GM12878 (cell line): ENCODE measurements around the gene ACTA2. TPM values are rescaled to one million over a fixed set of nuclear protein-coding genes. Genes with fewer than 3 reads are reported as not detected.

Experiments
- ATAC-seq: fragments of 200-7000 bp; cut with Tn5 transposase; 3 replicates; pipeline ENCODE4 v1.9.1; 2020; ENCODE audit warnings: mild to moderate bottlenecking, moderate library complexity
- BruUV-seq: library from RNA; stranded (reverse); fragments of 400-500 nt; replicated peaks from 2 replicates; lab custom pipeline; 2021; lab: Mats Ljungman, UMichigan
- CTCF ChIA-PET: fragments of 300-600 bp; sonication (Branson Sonifier 250); formaldehyde crosslinking; extraction: SDS; loops from one replicate; lab custom pipeline; 2021; ENCODE audit warnings: inconsistent platforms; lab: Yijun Ruan, JAX
- POLR2A ChIA-PET: fragments of 350-600 bp; formaldehyde crosslinking; extraction: SDS; loops from one replicate; lab custom pipeline; 2021; ENCODE audit warnings: inconsistent platforms; lab: Charles Lee
- RAD21 ChIA-PET: fragments of 300-600 bp; sonication (Branson Sonifier 250); formaldehyde crosslinking; loops from one replicate; lab custom pipeline; 2023; ENCODE audit warnings: antibody characterized with exemption; ENCODE audit not compliant: unreplicated experiment; lab: Charles Lee
- SMC1A ChIA-PET: fragments of 300-600 bp; sonication (Branson Sonifier 250); formaldehyde crosslinking; loops from one replicate; lab custom pipeline; 2023; ENCODE audit not compliant: unreplicated experiment, uncharacterized antibody; lab: Charles Lee
- DNase-seq: peaks from one replicate; pipeline ENCODE4 v3.0.0-alpha.2; 2011; ENCODE audit warnings: low read depth, low spot score
- FAIRE-seq: peaks from 3 replicates; lab custom pipeline; 2011; peaks lifted over from hg19 to GRCh38; lab: Jason Lieb, UNC
- H2AFZ ChIP-seq: 2 replicates; pipeline ENCODE4 v1.6.0; 2011; ENCODE audit warnings: low read depth, low read length, control low read depth; ENCODE audit not compliant: control insufficient read depth
- H3K27ac ChIP-seq: 2 replicates; pipeline ENCODE4 v1.5.1; 2011; ENCODE audit warnings: control low read depth; ENCODE audit not compliant: control insufficient read depth, insufficient read depth
- H3K27me3 ChIP-seq, 2 experiments: replicated peaks in 1 of 2; 2 replicates each; pipeline versions ENCODE4 v1.6.0 to v1.6.1; 2011; ENCODE audit warnings: low read length in 1 of 2; ENCODE audit not compliant: control insufficient read depth in 2 of 2, insufficient read depth in 2 of 2
- H3K36me3 ChIP-seq, 2 experiments: 2 replicates each; pipeline ENCODE4 v1.5.1; 2011; ENCODE audit warnings: low read length in 1 of 2; ENCODE audit not compliant: control insufficient read depth in 2 of 2, insufficient read depth in 2 of 2
- H3K4me1 ChIP-seq: 2 replicates; pipeline ENCODE4 v1.6.1; 2011; ENCODE audit warnings: mild to moderate bottlenecking, low read length, moderate library complexity, mixed read lengths; ENCODE audit not compliant: control insufficient read depth, insufficient read depth
- H3K4me2 ChIP-seq: 2 replicates; pipeline ENCODE4 v1.6.0; 2011; ENCODE audit warnings: control low read depth; ENCODE audit not compliant: control insufficient read depth, insufficient read depth
- H3K4me3 ChIP-seq: fragments of 200-600 bp; sonication (generic); 2 replicates; pipeline ENCODE4 v1.5.1; 2016
- H3K79me2 ChIP-seq: 2 replicates; pipeline ENCODE4 v1.6.0; 2011; ENCODE audit warnings: low read length; ENCODE audit not compliant: control insufficient read depth, insufficient read depth
- H3K9ac ChIP-seq: 2 replicates; pipeline ENCODE4 v1.8.0; 2011; ENCODE audit warnings: low read length, control low read depth, mixed read lengths; ENCODE audit not compliant: control insufficient read depth, insufficient read depth
- H3K9me3 ChIP-seq: replicated peaks from 3 replicates; pipeline ENCODE4 v1.5.1; 2011; ENCODE audit warnings: mild to moderate bottlenecking, low read length; ENCODE audit not compliant: control insufficient read depth, insufficient read depth
- H4K20me1 ChIP-seq: 2 replicates; pipeline ENCODE4 v1.6.0; 2011; ENCODE audit not compliant: control insufficient read depth, insufficient read depth
- HDAC2 ChIP-seq: fragments of 200-600 bp; sonication (generic); IDR thresholded peaks from 2 replicates; pipeline ENCODE4 v1.6.1; 2017
- NBN ChIP-seq: fragments of 450-650 bp; IDR thresholded peaks from 2 replicates; pipeline ENCODE4 v1.6.1; 2016
- NFYA ChIP-seq: IDR thresholded peaks from 2 replicates; pipeline ENCODE4 v1.6.1; 2011; ENCODE audit warnings: low read depth, mild to moderate bottlenecking, low read length, improper control_type of control experiment, borderline replicate concordance
- PAX5 ChIP-seq: IDR thresholded peaks from 2 replicates; pipeline ENCODE4 v1.6.1; 2011; ENCODE audit warnings: low read depth, low read length, borderline replicate concordance
- SUZ12 ChIP-seq: fragments of 200-600 bp; sonication (generic); IDR thresholded peaks from one replicate; pipeline ENCODE4 v1.6.1; 2018; ENCODE audit warnings: antibody characterized with exemption, mild to moderate bottlenecking; ENCODE audit not compliant: unreplicated experiment
- WGBS: methylation state at CpG from one replicate; pipeline ENCODE4 v1.1.6; 2016; ENCODE audit warnings: low lambda C conversion rate; ENCODE audit not compliant: insufficient replicate concordance, insufficient coverage; ENCODE audit errors: missing lambda C conversion rate; 5-methylcytosine and 5-hydroxymethylcytosine counted together
- in situ Hi-C: fragments of 300-500 bp; cut with MboI; formaldehyde crosslinking; loops from 9 replicates; pipeline ENCODE4 v1.14.3; 2018; ENCODE audit warnings: mixed read lengths
- intact Hi-C: fragments of 100-400 bp; cut with micrococcal nuclease; formaldehyde crosslinking; loops from one replicate; pipeline ENCODE4 v1.14.2; 2022; ENCODE audit not compliant: unreplicated experiment
- polyA plus RNA-seq, 11 experiments: library from polyadenylated mRNA; depleted of rRNA in 4 of 11; unstranded in 6 of 11; stranded (reverse) in 5 of 11; fragments of >200 nt; fragmentation: Nextera tagmentation in 4 of 11; fragmentation: Illumina TruSeq in 1 of 11; extraction: Ambion mirVana in 4 of 11; extraction: Trizol in 1 of 11; gene quantifications; 1 replicate in 1 of 11; 2 replicates in 10 of 11; pipeline versions ENCODE4 v1.2.1 to v1.2.3, GENCODE V29; 2011 to 2016; ENCODE audit warnings: inconsistent platforms in 2 of 11, missing spikeins in 2 of 11, low read depth in 1 of 11
- total RNA-seq, 4 experiments: library from RNA; depleted of rRNA in 3 of 4; stranded (reverse); fragments of >200 nt in 3 of 4; fragmentation: Illumina TruSeq in 1 of 4; extraction: Trizol in 1 of 4; gene quantifications; 2 replicates each; pipeline versions ENCODE4 v1.2.1 to v1.2.3, GENCODE V29; 2013 to 2021
- TF ChIP-seq, protein P1 (sequence below): IDR thresholded peaks from 2 replicates; pipeline ENCODE4 v1.6.1; 2012; ENCODE audit warnings: low read depth, low read length, improper control_type of control experiment
- TF ChIP-seq, protein P2 (sequence below): fragments of 450-650 bp; IDR thresholded peaks from 2 replicates; pipeline ENCODE4 v1.6.1; 2016; ENCODE audit warnings: mild to moderate bottlenecking
- TF ChIP-seq, protein P3 (sequence below): fragments of 450-650 bp; IDR thresholded peaks from 2 replicates; pipeline ENCODE4 v1.6.1; 2017; ENCODE audit warnings: mild to moderate bottlenecking, low read depth, inconsistent platforms; ENCODE audit not compliant: poor library complexity, severe bottlenecking
- TF ChIP-seq, protein P4 (sequence below): IDR thresholded peaks from 2 replicates; pipeline ENCODE4 v1.6.1; 2011; ENCODE audit warnings: mild to moderate bottlenecking, low read depth, low read length, moderate library complexity; ENCODE audit not compliant: insufficient replicate concordance

The ACTA2 gene
- total and polyA plus RNA-seq, 10 of the 15 experiments (the other 5 are each of a cell fraction or from before 2014, with no cell fraction given): 7.4 to 78.2 (median 32.4) TPM

DNA sequence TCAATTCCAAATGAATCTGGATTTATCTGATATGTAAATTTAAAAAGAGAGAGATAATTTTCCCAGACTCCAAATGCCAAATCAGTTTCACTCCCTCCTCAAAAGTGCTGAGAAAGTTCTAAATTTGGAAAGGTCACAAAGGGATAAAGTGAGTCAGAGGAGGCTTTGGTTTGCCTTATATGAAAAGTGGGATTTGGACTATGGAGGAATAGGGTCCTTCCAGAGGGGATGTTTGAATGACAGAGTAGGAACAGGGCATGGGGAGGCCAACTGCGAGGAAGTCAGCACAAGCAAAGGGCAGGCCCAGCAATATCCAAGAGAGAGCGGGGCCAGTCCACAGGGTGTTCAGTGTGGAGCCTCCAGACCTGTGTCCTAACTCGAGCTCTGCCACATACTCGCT lies 28.2 kb upstream of the ACTA2 start (continued):
- TF ChIP-seq NFYA (no peak), PAX5 (no peak)
- TF ChIP-seq, protein P1, sequence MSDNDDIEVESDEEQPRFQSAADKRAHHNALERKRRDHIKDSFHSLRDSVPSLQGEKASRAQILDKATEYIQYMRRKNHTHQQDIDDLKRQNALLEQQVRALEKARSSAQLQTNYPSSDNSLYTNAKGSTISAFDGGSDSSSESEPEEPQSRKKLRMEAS: no peak
- TF ChIP-seq, protein P2, sequence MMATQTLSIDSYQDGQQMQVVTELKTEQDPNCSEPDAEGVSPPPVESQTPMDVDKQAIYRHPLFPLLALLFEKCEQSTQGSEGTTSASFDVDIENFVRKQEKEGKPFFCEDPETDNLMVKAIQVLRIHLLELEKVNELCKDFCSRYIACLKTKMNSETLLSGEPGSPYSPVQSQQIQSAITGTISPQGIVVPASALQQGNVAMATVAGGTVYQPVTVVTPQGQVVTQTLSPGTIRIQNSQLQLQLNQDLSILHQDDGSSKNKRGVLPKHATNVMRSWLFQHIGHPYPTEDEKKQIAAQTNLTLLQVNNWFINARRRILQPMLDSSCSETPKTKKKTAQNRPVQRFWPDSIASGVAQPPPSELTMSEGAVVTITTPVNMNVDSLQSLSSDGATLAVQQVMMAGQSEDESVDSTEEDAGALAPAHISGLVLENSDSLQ: no peak
- TF ChIP-seq, all 136 proteins: peak for 0

DNA sequence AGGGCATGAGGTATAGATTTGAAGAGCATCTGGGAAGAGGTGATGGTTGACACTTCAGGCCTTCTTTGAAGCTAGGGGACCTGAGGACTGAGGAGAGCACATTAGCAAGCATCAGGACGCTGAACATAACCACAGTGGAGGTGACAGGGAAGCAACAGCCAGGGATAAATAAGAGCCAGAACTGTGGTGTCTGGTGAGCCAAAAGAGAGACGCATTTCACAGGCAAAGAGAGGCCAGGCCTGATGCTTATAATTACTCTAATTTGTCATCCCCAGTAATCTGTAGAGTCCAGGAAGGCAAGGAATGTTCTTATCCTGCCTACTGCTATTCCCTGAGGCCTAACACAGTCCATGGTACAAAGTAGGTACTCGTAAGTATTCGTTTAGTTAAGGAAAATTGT lies 27.7 kb upstream of the ACTA2 start:
- SMC1A ChIA-PET: interaction anchor here (1.2 kb wide), 1 partner anchor 10 kb away, joined by 3 read pairs; the partner anchor contains the start of gene FAS
- Histone ChIP-seq H3K36me3 (no peaks in the 10 kb centered on the region), H3K27me3 (no peaks in the 10 kb centered on the region), H2AFZ (no peak overlapping the region), H3K9me3 (no peaks in the 10 kb centered on the region), H3K9ac (no peak overlapping the region), H3K4me2 (no peak overlapping the region), H3K4me1 (no peaks in the 10 kb centered on the region), H3K79me2 (no peaks in the 10 kb centered on the region), H4K20me1 (no peaks in the 10 kb centered on the region), H3K4me3 (no peak overlapping the region), H3K27ac (no peak overlapping the region)
- CTCF ChIA-PET: interaction anchor here (0.7 to 1.3 kb wide), 4 partner anchors 35 to 614 kb away, joined by 3 to 4 read pairs (median 3); no protein-coding TSS in a partner anchor
- FAIRE-seq: no peak
- 94% methylated on average over 4 of the region's 4 CpGs for whole genome bisulfite sequencing
- ATAC-seq: no peak
- TF ChIP-seq, protein P3, sequence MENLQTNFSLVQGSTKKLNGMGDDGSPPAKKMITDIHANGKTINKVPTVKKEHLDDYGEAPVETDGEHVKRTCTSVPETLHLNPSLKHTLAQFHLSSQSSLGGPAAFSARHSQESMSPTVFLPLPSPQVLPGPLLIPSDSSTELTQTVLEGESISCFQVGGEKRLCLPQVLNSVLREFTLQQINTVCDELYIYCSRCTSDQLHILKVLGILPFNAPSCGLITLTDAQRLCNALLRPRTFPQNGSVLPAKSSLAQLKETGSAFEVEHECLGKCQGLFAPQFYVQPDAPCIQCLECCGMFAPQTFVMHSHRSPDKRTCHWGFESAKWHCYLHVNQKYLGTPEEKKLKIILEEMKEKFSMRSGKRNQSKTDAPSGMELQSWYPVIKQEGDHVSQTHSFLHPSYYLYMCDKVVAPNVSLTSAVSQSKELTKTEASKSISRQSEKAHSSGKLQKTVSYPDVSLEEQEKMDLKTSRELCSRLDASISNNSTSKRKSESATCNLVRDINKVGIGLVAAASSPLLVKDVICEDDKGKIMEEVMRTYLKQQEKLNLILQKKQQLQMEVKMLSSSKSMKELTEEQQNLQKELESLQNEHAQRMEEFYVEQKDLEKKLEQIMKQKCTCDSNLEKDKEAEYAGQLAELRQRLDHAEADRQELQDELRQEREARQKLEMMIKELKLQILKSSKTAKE: no peak
- TF ChIP-seq, protein P4, sequence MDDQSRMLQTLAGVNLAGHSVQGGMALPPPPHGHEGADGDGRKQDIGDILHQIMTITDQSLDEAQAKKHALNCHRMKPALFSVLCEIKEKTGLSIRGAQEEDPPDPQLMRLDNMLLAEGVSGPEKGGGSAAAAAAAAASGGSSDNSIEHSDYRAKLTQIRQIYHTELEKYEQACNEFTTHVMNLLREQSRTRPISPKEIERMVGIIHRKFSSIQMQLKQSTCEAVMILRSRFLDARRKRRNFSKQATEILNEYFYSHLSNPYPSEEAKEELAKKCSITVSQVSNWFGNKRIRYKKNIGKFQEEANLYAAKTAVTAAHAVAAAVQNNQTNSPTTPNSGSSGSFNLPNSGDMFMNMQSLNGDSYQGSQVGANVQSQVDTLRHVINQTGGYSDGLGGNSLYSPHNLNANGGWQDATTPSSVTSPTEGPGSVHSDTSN: no peak
- TF ChIP-seq SUZ12: no peak
- no peak for TF ChIP-seq HDAC2
- TF ChIP-seq NBN: no peak
- RAD21 ChIA-PET: no interaction called here
- in situ Hi-C loops: loop anchor here (5.0 kb wide), 1 partner anchor 43 kb away; no protein-coding TSS in a partner anchor
- no peak for DNase-seq
- POLR2A ChIA-PET: no interaction called here
- intact Hi-C loops: no loop called here
- BruUV-seq: no TSS peak
